NCI-H2029 treated with DMSO at 0.1 percent for 48 hours (cell line): ENCODE measurements around the gene FAM228A.
"Not testable (repeated sequence)": the region's sequence is repeated elsewhere in the genome, so short reads cannot be mapped to it uniquely, and the experiment has no call there.

Source experiments
- DNase-seq: peaks from one replicate; lab custom pipeline; 2025; lab: John Stamatoyannopoulos, UW

Gene FAM228A

DNA sequence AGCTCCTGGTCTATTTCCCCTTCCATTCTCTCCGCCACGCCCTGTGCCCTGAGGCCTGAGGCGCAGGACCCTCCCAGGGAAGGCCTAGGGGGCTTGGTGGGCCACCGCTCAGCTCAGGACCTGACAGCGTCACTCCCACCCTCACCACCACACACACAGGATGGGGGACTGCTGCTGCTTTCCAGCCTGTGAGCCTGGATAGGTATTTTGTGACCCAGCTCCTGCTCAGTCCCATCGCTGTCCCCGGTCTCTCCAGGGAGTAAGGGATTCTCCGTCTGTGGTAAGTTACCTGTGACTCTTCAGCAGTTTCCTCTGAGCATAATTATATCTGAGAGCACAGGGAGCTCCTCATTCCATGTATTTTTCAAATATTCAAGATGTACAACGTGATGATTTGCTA is 16.3 kb downstream of the FAM228A start:
- DNase-seq: no peak

DNA sequence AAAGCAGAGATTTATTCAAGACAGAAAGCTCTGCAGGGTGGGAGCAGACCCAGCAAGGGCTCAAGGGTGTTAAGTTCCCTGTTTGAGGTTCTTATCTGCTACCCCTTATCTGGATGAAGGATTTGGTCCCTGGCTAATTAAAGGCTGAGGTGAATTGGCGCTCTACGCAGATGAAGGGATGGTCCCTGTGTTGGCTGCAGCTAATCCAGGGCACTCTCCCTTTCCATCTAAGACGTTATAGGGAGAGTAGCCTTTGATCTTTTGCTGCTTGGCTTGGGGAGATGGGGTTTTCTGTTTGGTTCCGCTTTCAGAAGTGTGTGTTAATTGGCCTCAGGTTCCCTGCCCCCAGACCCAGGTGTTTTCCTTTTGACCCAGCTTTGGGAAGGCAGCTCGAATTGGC is 17.0 kb downstream of the FAM228A start:
- DNase-seq: no peak

DNA sequence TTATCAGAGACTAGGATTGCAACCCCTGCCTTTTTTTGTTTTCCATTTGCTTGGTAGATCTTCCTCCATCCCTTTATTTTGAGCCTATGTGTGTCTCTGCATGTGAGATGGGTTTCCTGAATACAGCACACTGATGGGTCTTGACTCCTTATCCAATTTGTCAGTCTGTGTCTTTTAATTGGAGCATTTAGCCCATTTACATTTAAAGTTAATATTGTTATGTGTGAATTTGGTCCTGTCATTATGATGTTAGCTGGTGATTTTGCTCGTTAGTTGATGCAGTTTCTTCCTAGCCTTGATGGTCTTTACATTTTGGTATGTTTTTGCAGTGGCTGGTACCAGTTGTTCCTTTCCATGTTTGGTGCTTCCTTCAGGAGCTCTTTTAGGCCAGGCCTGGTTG is 22.4 kb downstream of the FAM228A start:
- not testable (repeated sequence) for DNase-seq

DNA sequence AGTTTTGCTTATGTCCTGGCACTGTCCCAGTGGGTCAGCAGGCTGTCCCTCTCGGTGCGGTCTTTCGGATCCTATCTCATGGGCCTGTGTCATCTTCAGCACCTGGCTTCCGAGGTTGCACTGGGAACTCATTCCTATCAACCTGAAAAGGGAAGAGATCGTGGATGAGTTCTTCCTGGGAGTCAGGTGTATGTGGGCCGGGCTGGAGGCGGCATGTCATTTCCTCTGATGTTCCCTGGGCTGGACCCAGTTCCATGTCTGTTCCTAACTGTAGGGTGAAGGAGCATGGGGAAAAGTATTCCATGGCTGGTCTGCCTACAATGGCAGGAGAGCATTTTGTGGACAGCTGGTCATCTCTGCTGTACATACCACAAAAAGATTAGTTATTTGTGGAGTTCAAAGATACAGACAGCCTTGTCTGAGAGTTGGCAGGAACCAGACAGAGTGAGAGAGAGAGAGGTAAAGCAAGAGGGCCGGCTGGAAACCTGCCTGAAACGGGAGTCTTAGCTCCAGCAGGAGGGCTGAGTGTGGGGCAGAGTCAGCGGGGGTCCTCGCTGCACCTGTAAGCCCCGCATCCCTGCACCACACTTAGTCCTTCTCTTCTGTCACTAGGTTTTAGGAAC is 25.2 kb downstream of the FAM228A start:
- no peak for DNase-seq

DNA sequence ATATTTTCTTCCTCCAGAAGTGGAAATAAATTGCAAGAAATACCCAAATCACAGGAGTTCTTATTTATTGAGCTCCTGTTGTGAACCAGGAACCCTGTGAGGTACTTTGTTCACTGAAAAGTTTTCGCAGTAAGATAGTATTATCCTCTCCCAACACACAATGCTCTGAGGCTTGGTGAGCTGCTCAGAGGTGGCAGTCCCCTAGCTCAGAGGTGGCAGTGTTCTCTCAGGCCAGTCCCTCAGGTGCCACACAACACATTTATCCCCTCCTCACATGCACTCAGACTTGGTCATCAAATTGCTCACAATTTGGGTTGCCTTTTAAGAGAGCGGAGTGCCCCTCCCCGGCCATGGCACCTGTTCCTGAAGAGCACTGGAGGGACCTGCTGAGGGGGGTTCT is 25.9 kb downstream of the FAM228A start:
- no peak for DNase-seq

DNA sequence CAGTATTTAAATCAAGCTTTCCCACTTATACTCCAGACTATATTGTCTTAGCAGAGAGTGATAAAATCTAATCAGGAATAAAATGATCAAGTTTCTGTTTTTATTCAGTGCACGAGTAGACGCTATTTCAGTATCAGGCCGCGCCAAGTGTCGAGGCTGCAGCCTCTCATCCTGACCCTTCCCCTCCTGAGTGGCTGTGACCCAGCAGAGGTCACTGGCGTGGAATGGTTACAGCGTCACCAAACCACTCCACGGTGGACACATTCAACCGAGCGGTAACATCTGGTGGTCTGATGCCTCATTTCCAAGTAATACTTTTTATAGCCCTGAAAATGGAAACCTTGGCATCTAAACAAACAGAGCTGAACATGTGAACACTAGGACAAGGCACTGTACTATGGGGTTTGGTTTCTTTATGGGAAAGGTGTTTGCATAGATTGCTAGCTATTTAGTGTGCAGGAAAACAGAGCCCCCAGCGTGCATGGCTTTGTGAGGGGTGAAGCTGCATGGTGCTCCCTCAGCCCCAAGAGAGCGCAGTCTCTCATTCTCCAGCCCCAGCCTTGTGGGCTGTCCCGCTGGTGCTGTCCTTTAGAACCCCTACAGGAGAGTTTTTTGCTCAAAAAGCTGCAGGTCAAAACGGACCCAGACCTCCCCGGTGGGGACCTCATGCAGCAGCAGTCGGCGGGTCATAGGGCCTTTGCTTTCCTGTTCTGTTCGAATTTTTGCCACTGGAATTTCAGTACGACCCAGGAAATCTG is 28.4 kb downstream of the FAM228A start:
- no peak for DNase-seq

DNA sequence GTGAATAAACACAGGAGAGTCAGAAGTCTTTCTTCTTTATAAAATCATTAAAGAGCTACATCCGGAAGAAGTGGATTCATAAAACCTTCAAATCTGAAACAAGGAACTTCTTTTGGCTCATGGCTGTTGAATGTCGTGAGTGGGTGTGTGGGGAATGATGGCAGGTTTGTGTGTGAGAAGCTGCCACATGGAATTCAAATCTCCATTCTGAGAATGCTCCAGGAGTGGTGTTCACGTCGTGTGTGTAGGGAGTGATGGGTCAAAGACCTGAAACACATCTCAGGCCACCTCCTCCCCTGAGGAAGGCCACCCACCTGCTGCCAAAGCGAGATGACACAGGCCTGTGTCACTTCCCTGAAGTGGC is 28.9 kb downstream of the FAM228A start:
- no peak for DNase-seq

DNA sequence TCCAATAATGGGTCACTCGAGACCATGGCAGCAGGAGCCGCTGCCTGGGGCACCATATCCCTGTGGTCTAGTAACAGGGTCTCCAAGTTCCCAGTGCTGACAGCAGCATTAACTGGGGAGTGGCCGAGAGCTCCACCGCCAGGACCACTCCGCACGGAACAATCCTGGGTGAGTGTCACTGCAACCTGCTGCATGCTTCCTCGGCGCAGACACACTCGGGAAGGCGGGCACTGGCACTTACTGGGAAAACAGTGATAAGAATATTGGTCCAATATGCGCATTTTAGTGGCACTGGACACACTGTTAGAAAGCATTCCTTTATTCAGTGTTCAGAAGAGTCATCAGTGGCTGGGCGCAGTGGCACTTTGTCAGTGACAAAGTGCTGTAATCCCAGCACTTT is 29.7 kb downstream of the FAM228A start:
- DNase-seq: no peak

DNA sequence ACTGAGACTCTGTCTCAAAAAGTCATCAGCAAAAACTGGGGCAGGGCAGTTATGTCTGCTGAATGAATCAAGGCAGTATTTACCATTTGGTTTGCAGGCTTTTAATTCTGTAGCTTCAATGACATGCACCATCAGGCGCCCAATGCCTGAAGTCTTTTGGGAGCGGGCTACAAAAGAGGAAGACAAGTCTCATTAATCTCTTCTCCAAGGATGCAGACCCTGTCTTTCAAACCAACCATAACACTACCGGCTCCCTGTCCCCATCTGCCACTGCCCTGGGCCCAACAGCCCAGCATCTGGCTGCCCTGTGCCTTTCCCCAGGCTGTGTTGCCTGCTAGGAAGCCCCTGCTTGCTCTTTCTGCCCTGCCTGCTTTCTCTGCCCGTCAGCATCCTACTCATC is 30.3 kb downstream of the FAM228A start:
- DNase-seq: no peak

DNA sequence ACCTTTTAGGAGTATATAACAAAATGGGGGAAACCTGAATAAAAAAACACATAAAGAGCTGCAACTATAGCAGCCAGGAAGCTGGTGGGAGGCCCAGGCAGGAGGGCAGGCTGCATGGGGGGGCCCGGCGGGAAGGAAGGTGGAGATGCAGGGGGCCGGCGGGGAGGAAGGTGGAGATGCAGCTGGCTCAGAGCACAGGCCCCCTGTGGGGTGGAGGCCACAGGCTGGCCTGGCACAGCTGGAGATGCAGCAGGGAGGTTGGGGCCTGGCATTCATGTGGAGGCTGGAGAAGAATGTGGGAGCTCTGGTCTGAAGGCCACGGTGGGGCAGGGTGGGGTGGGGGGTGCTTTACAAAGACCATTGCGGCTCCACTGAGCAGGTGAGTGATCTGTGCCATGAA is 31.4 kb downstream of the FAM228A start:
- no peak for DNase-seq

DNA sequence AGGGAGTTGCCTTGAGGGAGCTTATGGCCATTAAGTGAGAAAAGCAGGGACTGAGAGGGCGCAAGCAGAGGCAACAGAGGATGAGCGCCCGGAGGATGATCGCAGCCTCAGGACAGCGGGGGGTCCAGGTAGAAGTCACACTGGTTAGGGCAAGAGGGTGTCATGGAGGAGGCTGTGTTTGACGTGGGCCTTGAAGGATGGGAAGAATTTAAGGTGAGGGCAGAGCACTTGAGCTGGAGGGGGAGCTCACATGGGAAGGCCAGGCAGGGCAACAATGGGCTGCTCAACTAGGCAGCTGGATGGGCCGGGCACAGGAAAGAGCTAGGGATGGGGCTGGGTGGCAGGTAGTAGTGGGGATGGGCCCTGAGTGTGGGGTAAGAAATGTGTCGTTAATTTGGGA is 31.9 kb downstream of the FAM228A start:
- DNase-seq: no peak

DNA sequence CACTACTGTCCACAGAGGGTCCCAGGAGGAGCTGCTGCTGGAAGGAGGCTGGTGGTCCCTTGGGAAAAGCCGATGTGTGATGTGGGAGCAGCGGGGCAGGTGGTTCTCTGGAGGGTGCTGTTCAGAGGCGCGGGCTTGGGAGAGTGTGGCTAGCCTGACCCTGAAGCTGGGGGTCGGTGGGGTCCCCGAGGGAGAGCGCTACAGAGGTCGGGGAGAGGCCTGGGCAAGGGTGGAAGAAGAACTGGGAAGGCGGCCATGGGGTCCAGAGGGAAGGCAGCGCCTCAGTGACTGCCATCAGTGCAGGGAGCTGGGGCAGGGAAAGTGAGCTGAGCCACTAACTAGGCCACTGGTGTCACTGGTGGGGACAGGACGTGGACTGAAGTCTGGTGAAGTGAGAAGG is 32.5 kb downstream of the FAM228A start:
- DNase-seq: no peak

DNA sequence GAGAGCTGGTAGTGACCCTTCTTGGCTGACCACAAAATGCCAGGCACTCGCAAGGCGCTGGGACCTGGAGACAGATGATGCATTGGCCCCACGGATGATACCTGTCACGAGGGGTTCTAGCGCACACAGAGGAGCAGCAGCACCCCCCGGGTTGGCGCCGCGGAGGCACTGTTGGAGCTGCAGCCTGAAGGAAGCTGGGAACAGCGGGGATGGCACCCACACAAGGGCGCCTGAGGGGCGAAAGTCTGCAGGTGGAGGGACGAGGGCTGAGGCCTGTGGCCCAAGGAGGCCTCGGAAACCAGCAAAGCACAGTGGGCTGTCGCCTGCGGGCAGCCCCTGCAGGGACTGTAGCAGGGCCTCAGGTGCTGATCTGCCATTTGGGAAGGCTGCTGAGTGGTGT is 33.6 kb downstream of the FAM228A start:
- no peak for DNase-seq

DNA sequence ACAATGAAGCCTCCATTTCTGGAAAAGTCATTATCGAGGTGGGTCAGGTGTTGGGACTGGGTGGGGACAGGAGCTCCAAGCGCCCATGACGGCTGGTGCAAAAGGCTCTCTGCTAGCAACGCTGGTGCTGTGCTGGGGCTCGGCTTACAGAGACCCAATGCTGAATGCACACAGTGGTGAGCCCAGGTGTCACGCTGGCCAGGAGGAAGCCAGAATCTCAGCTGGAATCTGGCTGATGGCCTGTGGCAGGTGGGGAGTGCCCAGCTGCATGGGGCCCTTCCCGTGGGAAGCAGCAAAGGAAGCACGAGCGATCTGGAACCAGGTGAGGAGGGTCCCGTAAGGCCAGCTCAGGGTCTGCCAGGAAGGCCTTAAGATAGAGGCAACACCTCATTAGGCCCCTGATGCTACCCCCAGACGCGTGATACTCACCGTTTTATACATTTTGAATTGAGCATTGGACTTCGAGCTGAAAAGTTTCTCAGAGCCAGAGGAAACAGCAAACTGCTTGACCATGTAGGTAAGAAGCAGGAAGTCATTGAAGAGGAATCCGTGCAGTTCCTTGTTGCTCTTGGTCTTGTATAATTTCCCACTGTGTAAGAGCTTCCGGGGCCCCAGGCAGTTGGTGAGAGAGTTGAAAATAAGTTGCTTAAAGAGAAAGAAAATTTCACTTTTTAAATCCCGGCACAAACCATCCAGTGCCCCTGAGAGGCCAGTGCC is 34.7 kb downstream of the FAM228A start:
- DNase-seq: no peak

DNA sequence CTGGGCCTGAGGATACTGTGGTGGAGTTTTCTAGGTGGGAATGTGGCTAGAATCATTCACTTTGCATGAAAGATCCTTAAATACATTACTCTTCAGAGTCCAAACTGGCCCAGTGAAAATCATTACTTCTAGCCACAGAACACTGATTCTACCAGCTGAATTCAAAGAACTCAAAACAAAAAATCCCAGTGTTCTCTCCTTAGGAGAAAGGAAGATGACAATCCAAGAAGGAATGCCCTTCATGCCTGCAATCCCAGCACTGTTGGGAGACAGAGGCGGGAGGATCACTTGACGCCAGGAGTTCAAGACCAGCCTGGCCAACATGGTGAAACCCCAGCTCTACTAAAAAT is 35.2 kb downstream of the FAM228A start:
- no peak for DNase-seq

DNA sequence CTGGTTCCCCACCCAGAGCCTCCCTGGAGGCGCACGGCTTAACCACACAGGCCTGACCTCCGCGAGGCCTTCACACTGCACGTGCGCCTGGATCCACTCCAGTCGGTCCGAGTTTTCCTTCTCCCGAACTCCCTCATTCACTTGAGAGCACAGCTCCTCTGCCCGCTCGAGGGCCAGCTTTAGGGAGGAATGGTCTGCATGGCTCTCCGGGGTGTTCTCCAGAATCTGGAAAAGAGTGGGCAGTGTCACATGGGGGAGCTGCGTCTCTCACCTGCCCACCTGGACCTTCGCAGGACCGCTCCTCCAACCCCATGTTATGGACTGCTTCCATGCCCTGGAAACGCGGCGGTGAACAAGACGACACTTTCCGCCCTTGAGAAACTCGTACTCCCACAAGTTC is 35.9 kb downstream of the FAM228A start:
- DNase-seq: no peak

DNA sequence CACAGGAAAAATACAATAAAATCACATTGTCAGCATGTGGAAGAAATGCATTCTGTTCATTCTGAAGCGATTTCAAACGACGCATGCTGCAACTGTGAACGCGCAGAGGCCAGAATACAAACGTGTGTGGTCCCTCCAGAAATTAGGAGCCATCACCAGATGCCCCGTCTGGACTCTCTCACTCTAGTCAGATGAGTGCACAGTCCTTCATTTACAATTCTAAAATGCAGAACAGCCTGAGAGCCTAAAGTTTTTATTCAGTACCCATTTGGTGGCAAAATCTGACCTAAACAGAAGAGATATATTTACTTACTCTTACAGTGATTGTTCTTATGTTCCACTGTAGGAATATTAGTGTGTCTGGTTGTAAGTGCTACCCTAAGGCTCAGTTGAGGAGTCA is 36.6 kb downstream of the FAM228A start:
- DNase-seq: no peak

DNA sequence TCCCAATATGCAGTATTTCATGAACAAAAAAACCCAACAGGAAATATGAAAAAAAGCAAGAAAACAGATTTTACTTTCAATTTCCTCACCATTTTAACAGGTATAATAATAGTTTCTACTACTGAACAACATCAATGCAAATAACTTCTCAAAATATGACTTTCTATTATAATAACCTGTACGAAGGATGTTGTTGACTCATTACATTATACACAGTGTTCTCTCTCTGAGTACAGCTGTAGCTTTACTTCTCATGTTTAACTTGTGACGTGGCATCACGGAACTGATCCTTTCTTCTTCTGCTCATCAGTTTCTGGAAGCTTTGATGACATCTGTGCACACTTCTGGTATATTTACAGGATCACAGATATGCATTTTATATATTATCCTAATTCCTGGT is 40.0 kb downstream of the FAM228A start:
- DNase-seq: no peak

DNA sequence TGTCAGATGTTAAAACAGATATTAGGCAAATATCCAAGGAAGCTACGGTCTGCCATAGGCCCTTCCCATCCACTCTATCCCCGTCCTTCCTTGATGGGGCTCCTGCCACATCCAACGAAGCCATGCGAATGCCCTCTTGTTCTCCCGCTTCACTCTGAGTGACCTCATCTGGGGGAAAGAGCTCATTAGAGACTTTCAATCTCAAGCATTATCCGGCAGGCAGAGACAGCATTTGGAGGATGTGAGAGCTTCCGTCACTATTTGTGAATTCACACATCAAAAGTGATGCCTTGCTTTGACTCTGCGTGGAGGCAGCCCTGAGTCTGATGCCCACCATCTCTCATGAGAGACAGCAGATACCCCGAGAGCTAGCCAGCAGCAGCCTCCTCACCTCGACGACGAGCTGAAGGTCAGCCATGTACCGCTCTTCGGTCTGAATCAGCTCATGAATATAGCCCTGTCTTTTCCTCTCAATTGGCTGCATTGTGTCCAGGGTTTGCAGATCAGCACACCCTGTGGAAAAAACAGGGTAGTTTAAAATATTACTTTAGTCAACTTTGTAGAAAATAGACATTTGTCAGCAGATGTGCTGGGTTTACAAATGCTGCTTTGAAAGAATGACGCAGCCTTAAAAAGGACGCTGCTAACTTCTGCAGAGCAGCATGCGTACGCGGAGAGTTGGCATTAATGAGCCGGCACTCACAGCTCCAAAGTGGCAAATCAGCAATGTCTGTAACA is 45.9 kb downstream of the FAM228A start:
- DNase-seq: no peak

DNA sequence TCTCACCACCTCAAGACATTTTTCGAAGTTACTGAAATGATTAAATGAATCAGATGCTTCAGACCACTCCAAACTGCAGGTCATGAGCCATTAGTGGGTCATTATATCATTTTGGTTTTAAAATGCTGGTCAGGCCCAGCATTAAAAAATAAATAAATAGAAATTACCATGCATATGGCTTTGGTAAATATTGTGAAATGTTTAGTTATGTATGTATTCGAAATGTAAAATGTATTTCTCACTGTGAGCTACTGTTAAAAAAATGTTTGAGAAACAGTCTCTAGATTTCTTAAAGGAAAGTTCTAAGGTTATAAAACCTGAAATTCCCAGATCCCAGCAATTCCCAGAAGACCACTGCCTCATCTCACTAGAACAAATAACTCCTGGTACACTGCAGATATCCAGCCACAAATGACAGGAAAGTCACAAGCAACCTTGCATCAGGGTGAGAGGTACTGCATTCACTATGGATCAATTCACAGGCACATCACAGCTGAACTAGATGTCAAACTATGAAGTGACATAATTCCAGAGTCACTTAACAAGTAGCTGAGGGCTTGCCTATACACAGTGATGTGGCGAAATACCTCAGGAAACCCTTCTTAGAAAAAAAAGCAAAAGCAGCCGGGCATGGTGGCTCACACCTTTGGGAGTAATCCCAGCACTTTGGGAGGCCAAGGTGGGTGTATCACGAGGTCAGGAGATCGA is 46.6 kb downstream of the FAM228A start:
- DNase-seq: no peak

DNA sequence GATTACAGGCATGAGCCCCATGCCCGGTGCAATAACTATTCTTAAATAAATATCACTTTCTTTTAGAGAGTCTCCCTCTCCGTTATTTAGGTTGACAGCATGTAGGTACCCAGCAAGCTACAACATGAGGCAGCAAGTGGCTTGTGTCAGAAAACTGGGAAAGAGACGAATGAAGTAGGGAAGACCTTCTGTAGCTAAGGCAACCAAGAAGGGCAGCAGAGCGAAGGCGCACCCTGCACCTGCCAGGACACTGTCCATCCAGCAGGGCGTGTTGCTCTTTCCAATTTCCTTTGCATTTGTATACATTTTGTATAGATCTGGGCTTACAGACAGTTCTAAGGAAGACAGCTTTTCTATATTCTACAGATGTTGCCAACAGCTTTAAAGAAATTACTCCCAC is 48.1 kb downstream of the FAM228A start:
- no peak for DNase-seq
